OCI-LY3 (cell line): Measurements from ENCODE around the gene ANKRD10.

ENCODE experiments used
- CTCF ChIP-seq: fragments of 200-600, 300-600 bp; sonication (generic); IDR thresholded peaks from 2 replicates; pipeline ENCODE4 v1.5.1; 2014; ENCODE audit warnings: antibody characterized with exemption, low read length, low read depth
- EZH2phosphoT487 ChIP-seq: fragments of 200-600 bp; shearing (Covaris generic); IDR thresholded peaks from 2 replicates; pipeline ENCODE4 v1.6.1; 2018; ENCODE audit warnings: antibody characterized with exemption, mixed run types, low read depth

- TF ChIP-seq CTCF (peak; percentile 51), EZH2phosphoT487 (no peak)
These were observed 10.2 kb upstream of the ANKRD10 start for GRCh38 chr13:110925023-110925612.
